HepG2 (cell line): ENCODE data around the gene ITPR1. TPM values are rescaled to one million over a fixed set of nuclear protein-coding genes. Genes with fewer than 3 reads are reported as not detected.

Experiments
- GATAD2A ChIP-seq: IDR thresholded peaks from 2 replicates; pipeline ENCODE4 v1.6.1; 2016
- PAF1 ChIP-seq: IDR thresholded peaks from 2 replicates; pipeline ENCODE4 v1.6.1; 2016; ENCODE audit warnings: missing genetic modification reagents, missing compliant biosample characterization
- SALL1 ChIP-seq: sonication (generic); formaldehyde crosslinking; IDR thresholded peaks from 2 replicates; pipeline ENCODE4 v1.8.0; 2022; ENCODE audit warnings: mild to moderate bottlenecking, missing genetic modification reagents
- SNAI1 ChIP-seq: sonication (generic); formaldehyde crosslinking; IDR thresholded peaks from 2 replicates; pipeline ENCODE4 v1.5.0; 2020; ENCODE audit warnings: mild to moderate bottlenecking, missing genetic modification reagents, borderline replicate concordance
- ZNF333 ChIP-seq: sonication (generic); formaldehyde crosslinking; IDR thresholded peaks from 2 replicates; pipeline ENCODE4 v1.4.0; 2020; ENCODE audit warnings: mild to moderate bottlenecking, missing genetic modification reagents, borderline replicate concordance
- ZNF337 ChIP-seq: sonication (generic); formaldehyde crosslinking; IDR thresholded peaks from 2 replicates; pipeline ENCODE4 v1.5.1; 2020; ENCODE audit warnings: missing genetic modification reagents, low read depth, mild to moderate bottlenecking, borderline replicate concordance
- ZNF383 ChIP-seq: sonication (generic); formaldehyde crosslinking; IDR thresholded peaks from 2 replicates; pipeline ENCODE4 v1.4.0; 2020; ENCODE audit warnings: missing genetic modification reagents, mild to moderate bottlenecking, borderline replicate concordance
- ZNF564 ChIP-seq: sonication (generic); formaldehyde crosslinking; IDR thresholded peaks from 2 replicates; pipeline ENCODE4 v1.8.1; 2023; ENCODE audit warnings: mild to moderate bottlenecking, missing genetic modification reagents
- ZNF652 ChIP-seq: IDR thresholded peaks from 2 replicates; pipeline ENCODE4 v1.6.1; 2016; ENCODE audit warnings: low read depth, borderline replicate concordance
- ZNF850 ChIP-seq: sonication (generic); formaldehyde crosslinking; conservative IDR thresholded peaks from 2 replicates; pipeline ENCODE4 v1.9.0; 2021; ENCODE audit warnings: mild to moderate bottlenecking, missing genetic modification reagents
- polyA plus RNA-seq, 8 experiments: library from polyadenylated mRNA; depleted of rRNA in 3 of 8; stranded (reverse) in 7 of 8; unstranded in 1 of 8; fragments of >200 nt; fragmentation: Illumina TruSeq in 4 of 8; extraction: Trizol in 4 of 8; gene quantifications; 2 replicates each; pipeline versions ENCODE4 v1.2.1 to v1.2.3, GENCODE V29; 2011 to 2016; ENCODE audit warnings: low read depth in 4 of 8, missing spikeins in 1 of 8, mixed read lengths in 1 of 8; ENCODE audit not compliant: insufficient read depth in 1 of 8
- total RNA-seq, 5 experiments: library from RNA; depleted of rRNA; stranded (reverse); fragments of >200 nt; fragmentation: Illumina TruSeq; extraction: Trizol; gene quantifications; 2 replicates each; pipeline ENCODE4 v1.2.3, GENCODE V29; 2016; ENCODE audit warnings: low read depth in 1 of 5
- TF ChIP-seq, protein P1 (sequence below): sonication (generic); formaldehyde crosslinking; conservative IDR thresholded peaks from 2 replicates; pipeline ENCODE4 v1.8.1; 2023; ENCODE audit warnings: missing genetic modification reagents
- TF ChIP-seq, protein P2 (sequence below): sonication (generic); formaldehyde crosslinking; IDR thresholded peaks from 2 replicates; pipeline ENCODE4 v1.5.0; 2020; ENCODE audit warnings: missing genetic modification reagents
- TF ChIP-seq, protein P3 (sequence below): IDR thresholded peaks from 2 replicates; pipeline ENCODE4 v1.6.1; 2016; ENCODE audit warnings: low read depth, borderline replicate concordance
- TF ChIP-seq, protein P4 (sequence below): sonication (generic); formaldehyde crosslinking; IDR thresholded peaks from 2 replicates; pipeline ENCODE4 v1.4.0; 2020; ENCODE audit warnings: missing genetic modification reagents
- TF ChIP-seq, protein P5 (sequence below): sonication (generic); formaldehyde crosslinking; IDR thresholded peaks from 2 replicates; pipeline ENCODE4 v1.8.0; 2022; ENCODE audit warnings: mild to moderate bottlenecking, missing genetic modification reagents; ENCODE audit not compliant: insufficient replicate concordance
- TF ChIP-seq, protein P6 (sequence below): sonication (generic); formaldehyde crosslinking; IDR thresholded peaks from 2 replicates; pipeline ENCODE4 v1.4.0; 2020; ENCODE audit warnings: mild to moderate bottlenecking, low read depth, missing genetic modification reagents
- TF ChIP-seq, protein P7 (sequence below): sonication (generic); formaldehyde crosslinking; IDR thresholded peaks from 2 replicates; pipeline ENCODE4 v1.4.0; 2020; ENCODE audit warnings: missing genetic modification reagents

Gene ITPR1
- total and polyA plus RNA-seq, 2 of the 13 experiments (the other 11 are each of a cell fraction or from before 2014, with no cell fraction given) = 10.0 to 11.4 TPM

DNA sequence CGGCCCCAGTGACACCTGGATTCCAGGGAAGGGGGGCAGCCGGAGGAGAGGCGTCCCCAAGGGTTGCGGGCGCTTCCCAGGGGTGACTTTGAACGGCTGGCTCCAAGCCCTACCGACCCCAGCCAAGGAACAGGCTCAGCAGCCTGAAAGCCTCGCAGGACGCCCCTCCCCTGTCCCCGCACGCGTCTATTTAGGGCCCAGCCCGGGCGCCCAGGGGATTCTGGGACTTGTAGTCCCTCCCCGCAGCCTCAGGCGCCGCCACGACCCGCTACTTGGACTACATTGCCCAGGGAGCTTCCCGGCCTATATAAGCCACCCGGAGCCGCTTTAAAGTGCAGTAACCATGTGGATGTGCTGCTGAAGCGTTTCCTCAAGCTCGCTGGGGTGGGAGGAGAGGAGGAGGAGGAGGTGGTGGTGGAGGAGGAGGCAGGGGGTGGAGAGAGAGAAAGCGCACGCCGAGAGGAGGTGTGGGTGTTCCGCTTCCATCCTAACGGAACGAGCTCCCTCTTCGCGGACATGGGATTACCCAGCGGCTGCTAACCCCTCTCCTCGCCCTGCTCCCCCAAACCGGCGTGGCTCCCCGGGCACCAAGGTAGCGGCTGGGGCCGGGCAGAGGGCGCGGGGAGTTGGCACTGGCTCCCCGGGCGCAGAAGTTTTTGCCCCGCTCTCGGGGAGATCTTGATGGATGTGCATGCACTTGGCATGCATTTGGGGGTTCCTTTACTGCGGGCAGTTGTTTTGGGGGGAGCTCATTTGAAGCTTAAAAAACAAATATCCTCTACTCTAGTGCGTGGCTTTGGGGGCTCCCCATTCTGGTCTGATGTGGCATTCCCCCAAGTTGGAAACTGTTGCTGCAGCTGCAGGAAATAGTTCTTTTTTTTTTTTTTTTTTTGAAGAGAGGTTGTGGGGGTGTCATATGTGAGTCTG, at the start of gene ITPR1 (continued):
- TF ChIP-seq, protein P1, sequence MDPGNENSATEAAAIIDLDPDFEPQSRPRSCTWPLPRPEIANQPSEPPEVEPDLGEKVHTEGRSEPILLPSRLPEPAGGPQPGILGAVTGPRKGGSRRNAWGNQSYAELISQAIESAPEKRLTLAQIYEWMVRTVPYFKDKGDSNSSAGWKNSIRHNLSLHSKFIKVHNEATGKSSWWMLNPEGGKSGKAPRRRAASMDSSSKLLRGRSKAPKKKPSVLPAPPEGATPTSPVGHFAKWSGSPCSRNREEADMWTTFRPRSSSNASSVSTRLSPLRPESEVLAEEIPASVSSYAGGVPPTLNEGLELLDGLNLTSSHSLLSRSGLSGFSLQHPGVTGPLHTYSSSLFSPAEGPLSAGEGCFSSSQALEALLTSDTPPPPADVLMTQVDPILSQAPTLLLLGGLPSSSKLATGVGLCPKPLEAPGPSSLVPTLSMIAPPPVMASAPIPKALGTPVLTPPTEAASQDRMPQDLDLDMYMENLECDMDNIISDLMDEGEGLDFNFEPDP (CRISPR knock-in tag) = no peak
- TF ChIP-seq ZNF383 = 0 out of 2 replicates have a peak, but pooled peaks have one; percentile 61
- no peak for TF ChIP-seq ZNF652
- peak; percentile 44; the same call in 1 of the 2 replicates for TF ChIP-seq ZNF564 (CRISPR knock-in tag)
- TF ChIP-seq, protein P2, sequence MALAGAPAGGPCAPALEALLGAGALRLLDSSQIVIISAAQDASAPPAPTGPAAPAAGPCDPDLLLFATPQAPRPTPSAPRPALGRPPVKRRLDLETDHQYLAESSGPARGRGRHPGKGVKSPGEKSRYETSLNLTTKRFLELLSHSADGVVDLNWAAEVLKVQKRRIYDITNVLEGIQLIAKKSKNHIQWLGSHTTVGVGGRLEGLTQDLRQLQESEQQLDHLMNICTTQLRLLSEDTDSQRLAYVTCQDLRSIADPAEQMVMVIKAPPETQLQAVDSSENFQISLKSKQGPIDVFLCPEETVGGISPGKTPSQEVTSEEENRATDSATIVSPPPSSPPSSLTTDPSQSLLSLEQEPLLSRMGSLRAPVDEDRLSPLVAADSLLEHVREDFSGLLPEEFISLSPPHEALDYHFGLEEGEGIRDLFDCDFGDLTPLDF = no peak
- no peak for TF ChIP-seq ZNF850 (CRISPR knock-in tag)
- no peak for TF ChIP-seq PAF1 (CRISPR knock-in tag)
- no peak for TF ChIP-seq SNAI1
- TF ChIP-seq, protein P3, sequence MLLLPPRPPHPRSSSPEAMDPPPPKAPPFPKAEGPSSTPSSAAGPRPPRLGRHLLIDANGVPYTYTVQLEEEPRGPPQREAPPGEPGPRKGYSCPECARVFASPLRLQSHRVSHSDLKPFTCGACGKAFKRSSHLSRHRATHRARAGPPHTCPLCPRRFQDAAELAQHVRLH = 0 out of 2 replicates have a peak, but pooled peaks have one; percentile 54
- TF ChIP-seq ZNF337 (CRISPR knock-in tag) = no peak
- TF ChIP-seq, protein P4, sequence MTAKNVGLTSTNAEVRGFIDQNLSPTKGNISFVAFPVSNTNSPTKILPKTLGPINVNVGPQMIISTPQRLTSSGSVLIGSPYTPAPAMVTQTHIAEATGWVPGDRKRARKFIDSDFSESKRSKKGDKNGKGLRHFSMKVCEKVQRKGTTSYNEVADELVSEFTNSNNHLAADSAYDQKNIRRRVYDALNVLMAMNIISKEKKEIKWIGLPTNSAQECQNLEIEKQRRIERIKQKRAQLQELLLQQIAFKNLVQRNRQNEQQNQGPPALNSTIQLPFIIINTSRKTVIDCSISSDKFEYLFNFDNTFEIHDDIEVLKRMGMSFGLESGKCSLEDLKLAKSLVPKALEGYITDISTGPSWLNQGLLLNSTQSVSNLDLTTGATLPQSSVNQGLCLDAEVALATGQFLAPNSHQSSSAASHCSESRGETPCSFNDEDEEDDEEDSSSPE = no peak
- TF ChIP-seq, protein P5, sequence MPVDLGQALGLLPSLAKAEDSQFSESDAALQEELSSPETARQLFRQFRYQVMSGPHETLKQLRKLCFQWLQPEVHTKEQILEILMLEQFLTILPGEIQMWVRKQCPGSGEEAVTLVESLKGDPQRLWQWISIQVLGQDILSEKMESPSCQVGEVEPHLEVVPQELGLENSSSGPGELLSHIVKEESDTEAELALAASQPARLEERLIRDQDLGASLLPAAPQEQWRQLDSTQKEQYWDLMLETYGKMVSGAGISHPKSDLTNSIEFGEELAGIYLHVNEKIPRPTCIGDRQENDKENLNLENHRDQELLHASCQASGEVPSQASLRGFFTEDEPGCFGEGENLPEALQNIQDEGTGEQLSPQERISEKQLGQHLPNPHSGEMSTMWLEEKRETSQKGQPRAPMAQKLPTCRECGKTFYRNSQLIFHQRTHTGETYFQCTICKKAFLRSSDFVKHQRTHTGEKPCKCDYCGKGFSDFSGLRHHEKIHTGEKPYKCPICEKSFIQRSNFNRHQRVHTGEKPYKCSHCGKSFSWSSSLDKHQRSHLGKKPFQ = no peak
- TF ChIP-seq, protein P6, sequence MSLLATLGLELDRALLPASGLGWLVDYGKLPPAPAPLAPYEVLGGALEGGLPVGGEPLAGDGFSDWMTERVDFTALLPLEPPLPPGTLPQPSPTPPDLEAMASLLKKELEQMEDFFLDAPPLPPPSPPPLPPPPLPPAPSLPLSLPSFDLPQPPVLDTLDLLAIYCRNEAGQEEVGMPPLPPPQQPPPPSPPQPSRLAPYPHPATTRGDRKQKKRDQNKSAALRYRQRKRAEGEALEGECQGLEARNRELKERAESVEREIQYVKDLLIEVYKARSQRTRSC = no peak
- peak; percentile 41; the same call in 1 of the 2 replicates for TF ChIP-seq GATAD2A (CRISPR knock-in tag)
- TF ChIP-seq, protein P7, sequence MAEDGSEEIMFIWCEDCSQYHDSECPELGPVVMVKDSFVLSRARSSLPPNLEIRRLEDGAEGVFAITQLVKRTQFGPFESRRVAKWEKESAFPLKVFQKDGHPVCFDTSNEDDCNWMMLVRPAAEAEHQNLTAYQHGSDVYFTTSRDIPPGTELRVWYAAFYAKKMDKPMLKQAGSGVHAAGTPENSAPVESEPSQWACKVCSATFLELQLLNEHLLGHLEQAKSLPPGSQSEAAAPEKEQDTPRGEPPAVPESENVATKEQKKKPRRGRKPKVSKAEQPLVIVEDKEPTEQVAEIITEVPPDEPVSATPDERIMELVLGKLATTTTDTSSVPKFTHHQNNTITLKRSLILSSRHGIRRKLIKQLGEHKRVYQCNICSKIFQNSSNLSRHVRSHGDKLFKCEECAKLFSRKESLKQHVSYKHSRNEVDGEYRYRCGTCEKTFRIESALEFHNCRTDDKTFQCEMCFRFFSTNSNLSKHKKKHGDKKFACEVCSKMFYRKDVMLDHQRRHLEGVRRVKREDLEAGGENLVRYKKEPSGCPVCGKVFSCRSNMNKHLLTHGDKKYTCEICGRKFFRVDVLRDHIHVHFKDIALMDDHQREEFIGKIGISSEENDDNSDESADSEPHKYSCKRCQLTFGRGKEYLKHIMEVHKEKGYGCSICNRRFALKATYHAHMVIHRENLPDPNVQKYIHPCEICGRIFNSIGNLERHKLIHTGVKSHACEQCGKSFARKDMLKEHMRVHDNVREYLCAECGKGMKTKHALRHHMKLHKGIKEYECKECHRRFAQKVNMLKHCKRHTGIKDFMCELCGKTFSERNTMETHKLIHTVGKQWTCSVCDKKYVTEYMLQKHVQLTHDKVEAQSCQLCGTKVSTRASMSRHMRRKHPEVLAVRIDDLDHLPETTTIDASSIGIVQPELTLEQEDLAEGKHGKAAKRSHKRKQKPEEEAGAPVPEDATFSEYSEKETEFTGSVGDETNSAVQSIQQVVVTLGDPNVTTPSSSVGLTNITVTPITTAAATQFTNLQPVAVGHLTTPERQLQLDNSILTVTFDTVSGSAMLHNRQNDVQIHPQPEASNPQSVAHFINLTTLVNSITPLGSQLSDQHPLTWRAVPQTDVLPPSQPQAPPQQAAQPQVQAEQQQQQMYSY = 0 out of 2 replicates have a peak, but pooled peaks have one; percentile 14
- peak; percentile 81; the same call in 1 of the 2 replicates for TF ChIP-seq ZNF333
- peak; percentile 84 for TF ChIP-seq SALL1 (CRISPR knock-in tag)
